ENCODE results near the gene AP1S1.

DNA sequence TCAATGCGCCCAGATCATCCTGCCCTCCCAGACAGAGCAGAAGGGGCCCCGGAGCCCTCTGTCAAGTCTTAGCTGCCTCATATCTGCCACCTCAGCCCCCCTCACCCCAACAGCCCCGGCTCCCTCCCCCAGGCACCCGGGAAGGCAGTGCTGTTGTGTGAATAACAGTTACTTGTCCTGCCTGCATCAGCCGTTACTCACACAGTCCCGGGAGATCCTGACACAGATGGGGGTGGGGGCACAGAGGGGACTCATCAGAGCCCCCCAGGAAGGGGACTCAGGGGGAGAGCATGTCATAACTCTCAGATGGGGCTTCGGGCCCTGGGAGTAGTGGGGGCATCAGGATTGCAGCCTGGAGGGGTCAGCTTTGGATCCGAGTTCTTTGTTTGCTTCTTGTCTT is 39.8 kb upstream of the AP1S1 start:
- TF ChIP-seq EP300 (IDR thresholded peaks at IDR 0.05), result no peak
- TF ChIP-seq, protein P1, sequence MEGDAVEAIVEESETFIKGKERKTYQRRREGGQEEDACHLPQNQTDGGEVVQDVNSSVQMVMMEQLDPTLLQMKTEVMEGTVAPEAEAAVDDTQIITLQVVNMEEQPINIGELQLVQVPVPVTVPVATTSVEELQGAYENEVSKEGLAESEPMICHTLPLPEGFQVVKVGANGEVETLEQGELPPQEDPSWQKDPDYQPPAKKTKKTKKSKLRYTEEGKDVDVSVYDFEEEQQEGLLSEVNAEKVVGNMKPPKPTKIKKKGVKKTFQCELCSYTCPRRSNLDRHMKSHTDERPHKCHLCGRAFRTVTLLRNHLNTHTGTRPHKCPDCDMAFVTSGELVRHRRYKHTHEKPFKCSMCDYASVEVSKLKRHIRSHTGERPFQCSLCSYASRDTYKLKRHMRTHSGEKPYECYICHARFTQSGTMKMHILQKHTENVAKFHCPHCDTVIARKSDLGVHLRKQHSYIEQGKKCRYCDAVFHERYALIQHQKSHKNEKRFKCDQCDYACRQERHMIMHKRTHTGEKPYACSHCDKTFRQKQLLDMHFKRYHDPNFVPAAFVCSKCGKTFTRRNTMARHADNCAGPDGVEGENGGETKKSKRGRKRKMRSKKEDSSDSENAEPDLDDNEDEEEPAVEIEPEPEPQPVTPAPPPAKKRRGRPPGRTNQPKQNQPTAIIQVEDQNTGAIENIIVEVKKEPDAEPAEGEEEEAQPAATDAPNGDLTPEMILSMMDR (IDR thresholded peaks at IDR 0.05), result no peak
- TF ChIP-seq POLR2A (IDR thresholded peaks at IDR 0.05; ENCODE audit: low read depth), result no peak

Measured in esophagus muscularis mucosa (tissue), 4 donors.